ENCODE data around the gene OLFML3. TPM values are rescaled to one million over a fixed set of nuclear protein-coding genes. Genes with fewer than 3 reads are reported as not detected.

OLFML3 gene
- total and polyA plus RNA-seq, 2 donors (not counting 3 experiments of a cell fraction or from before 2014, with no cell fraction given), result 3.4 to 3.9 TPM

- POLR2A ChIA-PET, result interaction anchor here (1.0 to 2.1 kb wide), 4 partner anchors 18 to 118 kb away, joined by 3 to 8 read pairs (median 4); partner anchors contain the start of genes AP4B1, DCLRE1B and RSBN1
- TF ChIP-seq FOS (IDR thresholded peaks at IDR 0.05; ENCODE audit: borderline replicate concordance, insufficient read depth, low read length) (no peak), GATA2 (IDR thresholded peaks at IDR 0.05; ENCODE audit: insufficient read depth, insufficient read length, low read depth, low read length) (no peak), CTCF (IDR thresholded peaks at IDR 0.05; ENCODE audit: extremely low read depth in 1 of 2, insufficient read depth in 1 of 2, low read depth in 1 of 2, low read length in 2 of 2) (peak in 1 of 2 donors; percentile 10)
- TF ChIP-seq, protein P1, sequence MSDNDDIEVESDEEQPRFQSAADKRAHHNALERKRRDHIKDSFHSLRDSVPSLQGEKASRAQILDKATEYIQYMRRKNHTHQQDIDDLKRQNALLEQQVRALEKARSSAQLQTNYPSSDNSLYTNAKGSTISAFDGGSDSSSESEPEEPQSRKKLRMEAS (IDR thresholded peaks at IDR 0.05; ENCODE audit: insufficient read depth, insufficient read length), result no peak
- intact Hi-C loops (cut with micrococcal nuclease), result loop anchor here (1.0 to 2.0 kb wide), 6 partner anchors 17 to 171 kb away; partner anchors contain the start of genes DCLRE1B, PHTF1 and RSBN1
- dilution Hi-C loops (cut with MboI; ENCODE audit: extremely low pct_ligation_motif_present, low sequenced_read_pairs), result no loop called here
- Histone ChIP-seq H3K4me1 (ENCODE audit: control insufficient read depth, extremely low read depth, insufficient read depth, low read length) (peaks cover 26% of the 10 kb centered on the region), H2AFZ (ENCODE audit: low read depth, low read length) (no peak overlapping the region), H3K79me2 (ENCODE audit: control insufficient read depth, insufficient read depth, low read length) (peaks cover 53% of the 10 kb centered on the region), H3K9me1 (replicated peaks; ENCODE audit: control insufficient read depth, extremely low read depth, insufficient read depth, low read length) (no peaks in the 10 kb centered on the region), H4K20me1 (replicated peaks; ENCODE audit: control insufficient read depth, extremely low read depth, insufficient read depth, low read length) (no peaks in the 10 kb centered on the region), H3K4me3 (replicated peaks in 1 of 3; ENCODE audit: insufficient read depth in 1 of 3, low read depth in 1 of 3, low read length in 3 of 3) (peak overlapping the region; percentile 63 to 68 (median 65)), H3K9ac (replicated peaks; ENCODE audit: extremely low read depth, insufficient read depth, low read length) (peak overlapping the region; percentile 89), H3K9me3 (replicated peaks; ENCODE audit: control insufficient read depth, insufficient read depth, low read length) (no peaks in the 10 kb centered on the region), H3K36me3 (ENCODE audit: control insufficient read depth in 2 of 2, extremely low read depth in 1 of 2, insufficient read depth in 2 of 2, low read length in 2 of 2) (no peaks in the 10 kb centered on the region), H3K27me3 (ENCODE audit: control insufficient read depth in 2 of 2, insufficient read depth in 2 of 2, low read length in 2 of 2) (no peaks in the 10 kb centered on the region), H3K27ac (ENCODE audit: insufficient read depth, low read depth, low read length) (peak overlapping the region; percentile 72), H3K4me2 (ENCODE audit: insufficient read depth, low read length) (peak overlapping the region; percentile 50)
- DNase-seq (ENCODE audit: low read depth, low spot score), result no peak
- TSS peak; percentile 18 for BruUV-seq (replicated peaks)
- CTCF ChIA-PET, result interaction anchor here (0.6 to 6.8 kb wide), 21 partner anchors 9 to 1678 kb away, joined by 3 to 54 read pairs (median 5); partner anchors contain the start of genes AP4B1, DCLRE1B, OLFML3 and RSBN1
- FAIRE-seq, result no peak
Measured at GRCh38 chr1:113929750-113930498, 49.4 kb upstream of the OLFML3 start.
